Gastroesophageal sphincter (tissue), 3 donors: Measurements from ENCODE around the gene OTOG.

Experiments used
- EP300 ChIP-seq: sonication (generic); formaldehyde crosslinking; IDR thresholded peaks from one replicate; pipeline ENCODE4 v1.6.1; 2017; ENCODE audit warnings: antibody characterized with exemption, mild to moderate bottlenecking
- POLR2A ChIP-seq, 2 donors: fragments of 450-650 bp; IDR thresholded peaks; one replicate each; pipeline ENCODE4 v1.6.1; 2017; ENCODE audit warnings: antibody characterized with exemption in 2 of 2, mild to moderate bottlenecking in 2 of 2, moderate library complexity in 1 of 2
- POLR2AphosphoS5 ChIP-seq: sonication (generic); formaldehyde crosslinking; IDR thresholded peaks from one replicate; pipeline ENCODE4 v1.6.1; 2017; ENCODE audit warnings: antibody characterized with exemption
- TF ChIP-seq, protein P1 (sequence below), 4 experiments: fragments of 200-600 bp in 2 of 4; fragments of 450-650 bp in 2 of 4; sonication (generic) in 1 of 4; IDR thresholded peaks; one replicate each; pipeline ENCODE4 v1.5.1; 2017 to 2019; ENCODE audit warnings: antibody characterized with exemption in 4 of 4, mild to moderate bottlenecking in 2 of 4, moderate library complexity in 2 of 4

DNA sequence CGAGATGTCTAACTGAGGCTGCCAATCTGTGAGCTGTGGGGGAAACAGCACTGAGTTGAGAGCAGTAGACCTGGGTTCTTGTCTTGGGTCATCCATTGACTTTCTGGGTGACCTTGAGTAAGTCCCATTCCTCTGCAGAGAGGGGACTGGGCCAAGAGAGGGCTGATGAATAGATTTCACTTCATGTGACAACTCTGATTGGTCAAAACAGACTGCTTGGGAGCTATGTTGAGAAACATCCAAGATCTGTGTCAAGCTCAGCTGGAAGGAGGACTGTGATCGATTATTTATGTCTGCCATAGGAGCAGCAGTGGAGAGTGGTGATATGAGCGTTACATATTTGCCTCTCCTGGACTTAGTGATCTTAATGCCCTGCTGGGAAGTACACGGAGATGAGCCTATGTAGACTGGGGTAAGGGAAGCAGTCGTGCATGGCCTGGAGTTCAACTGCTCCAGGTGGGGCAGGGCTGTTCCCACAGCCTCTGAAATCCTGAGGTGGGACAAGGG, 47.7 kb downstream of the OTOG start:
- TF ChIP-seq, protein P1, sequence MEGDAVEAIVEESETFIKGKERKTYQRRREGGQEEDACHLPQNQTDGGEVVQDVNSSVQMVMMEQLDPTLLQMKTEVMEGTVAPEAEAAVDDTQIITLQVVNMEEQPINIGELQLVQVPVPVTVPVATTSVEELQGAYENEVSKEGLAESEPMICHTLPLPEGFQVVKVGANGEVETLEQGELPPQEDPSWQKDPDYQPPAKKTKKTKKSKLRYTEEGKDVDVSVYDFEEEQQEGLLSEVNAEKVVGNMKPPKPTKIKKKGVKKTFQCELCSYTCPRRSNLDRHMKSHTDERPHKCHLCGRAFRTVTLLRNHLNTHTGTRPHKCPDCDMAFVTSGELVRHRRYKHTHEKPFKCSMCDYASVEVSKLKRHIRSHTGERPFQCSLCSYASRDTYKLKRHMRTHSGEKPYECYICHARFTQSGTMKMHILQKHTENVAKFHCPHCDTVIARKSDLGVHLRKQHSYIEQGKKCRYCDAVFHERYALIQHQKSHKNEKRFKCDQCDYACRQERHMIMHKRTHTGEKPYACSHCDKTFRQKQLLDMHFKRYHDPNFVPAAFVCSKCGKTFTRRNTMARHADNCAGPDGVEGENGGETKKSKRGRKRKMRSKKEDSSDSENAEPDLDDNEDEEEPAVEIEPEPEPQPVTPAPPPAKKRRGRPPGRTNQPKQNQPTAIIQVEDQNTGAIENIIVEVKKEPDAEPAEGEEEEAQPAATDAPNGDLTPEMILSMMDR (IDR thresholded peaks at IDR 0.05): no peak
- TF ChIP-seq POLR2A (IDR thresholded peaks at IDR 0.05): no peak
- TF ChIP-seq EP300: no peak
- TF ChIP-seq POLR2AphosphoS5: no peak
